Stimulated activated CD8-positive, alpha-beta memory T cell treated with anti-CD3 and anti-CD28 coated beads, Interleukin-15, amount 100 ng/mL, for 48 hours (primary cell): ENCODE results near the gene CACNB4.
"Not testable (repeated sequence)": the region's sequence is repeated elsewhere in the genome, so short reads cannot be mapped to it uniquely, and the experiment has no call there.

ENCODE experiments used
- DNase-seq, 2 donors: peaks; one replicate each; pipeline ENCODE4 v3.0.0-alpha.2; 2020; ENCODE audit warnings: low read depth in 2 of 2

The CACNB4 gene

GRCh38 chr2:152098496-152099366, at the start of gene CACNB4:
Gene CACNB4, minus strand, starts transcription at chr2:152099044.
- no peak for DNase-seq

GRCh38 chr2:152134488-152135280, 35.8 kb upstream of the CACNB4 start:
- peak; percentile 32 to 35 for DNase-seq

GRCh38 chr2:152132306-152132705, 33.5 kb upstream of the CACNB4 start:
- DNase-seq = no peak

GRCh38 chr2:152127628-152128027, 28.8 kb upstream of the CACNB4 start:
- DNase-seq = no peak

GRCh38 chr2:152126664-152127063, 27.8 kb upstream of the CACNB4 start:
- DNase-seq = no peak

GRCh38 chr2:152122161-152122560, 23.3 kb upstream of the CACNB4 start:
- no peak for DNase-seq

GRCh38 chr2:152120430-152120829, 21.6 kb upstream of the CACNB4 start:
- DNase-seq = no peak

- DNase-seq = no peak
These were observed 17.1 kb upstream of the CACNB4 start for GRCh38 chr2:152115952-152116351.

GRCh38 chr2:152114366-152114765, 15.5 kb upstream of the CACNB4 start:
- DNase-seq = no peak

- not testable (repeated sequence) for DNase-seq
These were observed 8.3 kb upstream of the CACNB4 start for GRCh38 chr2:152107140-152107539.

- DNase-seq = no peak
These were observed 7.6 kb upstream of the CACNB4 start for GRCh38 chr2:152106464-152106863.

GRCh38 chr2:152103271-152103670, 4.4 kb upstream of the CACNB4 start:
- DNase-seq = no peak

GRCh38 chr2:152100961-152101360, 2.1 kb upstream of the CACNB4 start:
- no peak for DNase-seq

GRCh38 chr2:152099367-152100050, 665 bp upstream of the CACNB4 start:
- DNase-seq = no peak

GRCh38 chr2:152097801-152098495, 896 bp downstream of the CACNB4 start:
- no peak for DNase-seq

- no peak for DNase-seq
These were observed 1.5 kb downstream of the CACNB4 start for GRCh38 chr2:152097290-152097800.

GRCh38 chr2:152095146-152095545, 3.7 kb downstream of the CACNB4 start:
- no peak for DNase-seq

- no peak for DNase-seq
These were observed 4.8 kb downstream of the CACNB4 start for GRCh38 chr2:152094014-152094413.

- no peak for DNase-seq
These were observed 5.4 kb downstream of the CACNB4 start for GRCh38 chr2:152093464-152093863.

GRCh38 chr2:152092095-152092494, 6.7 kb downstream of the CACNB4 start:
- DNase-seq = no peak

GRCh38 chr2:152090726-152091125, 8.1 kb downstream of the CACNB4 start:
- not testable (repeated sequence) for DNase-seq
